ENCODE data around the gene SNX1. TPM values are rescaled to one million over a fixed set of nuclear protein-coding genes. Genes with fewer than 3 reads are reported as not detected.

SNX1 gene
- total and polyA plus RNA-seq, 2 of the 13 experiments (the other 11 are each of a cell fraction or from before 2014, with no cell fraction given) = 29.3 to 60.1 TPM

- peak; percentile 90 for TF ChIP-seq RERE (CRISPR knock-in tag; IDR thresholded peaks at IDR 0.05; ENCODE audit: low read depth)
- peak; percentile 91 for TF ChIP-seq SAP130 (CRISPR knock-in tag; IDR thresholded peaks at IDR 0.05; ENCODE audit: low read depth)
- no peak for TF ChIP-seq ZNF816 (CRISPR knock-in tag; IDR thresholded peaks at IDR 0.05; ENCODE audit: borderline replicate concordance)
- TF ChIP-seq ZNF225 (CRISPR knock-in tag; IDR thresholded peaks at IDR 0.05) = no peak
- TF ChIP-seq MEIS2 (CRISPR knock-in tag; IDR thresholded peaks at IDR 0.05) = peak; percentile 68
- TF ChIP-seq DZIP1 (CRISPR knock-in tag; IDR thresholded peaks at IDR 0.05) = no peak
- TF ChIP-seq ZSCAN22 (CRISPR knock-in tag; IDR thresholded peaks at IDR 0.05) = no peak
- TF ChIP-seq KDM3A (CRISPR knock-in tag; IDR thresholded peaks at IDR 0.05; ENCODE audit: low read depth) = no peak
- no peak for TF ChIP-seq ZNF570 (CRISPR knock-in tag; IDR thresholded peaks at IDR 0.05; ENCODE audit: borderline replicate concordance)
- TF ChIP-seq TRAFD1 (CRISPR knock-in tag; IDR thresholded peaks at IDR 0.05; ENCODE audit: borderline replicate concordance) = no peak
- TF ChIP-seq ATF3 (CRISPR knock-in tag; IDR thresholded peaks at IDR 0.05) = 0 out of 2 replicates have a peak, but pooled peaks have one; percentile 22
- no peak for TF ChIP-seq ZNF292 (CRISPR knock-in tag; IDR thresholded peaks at IDR 0.05; ENCODE audit: borderline replicate concordance, low read depth)
- TF ChIP-seq ZNF776 (CRISPR knock-in tag; IDR thresholded peaks at IDR 0.05) = no peak
- TF ChIP-seq E2F2 (CRISPR knock-in tag; IDR thresholded peaks at IDR 0.05; ENCODE audit: borderline replicate concordance) = no peak
- TF ChIP-seq ZNF737 (CRISPR knock-in tag; IDR thresholded peaks at IDR 0.05; ENCODE audit: borderline replicate concordance) = no peak
- no peak for TF ChIP-seq SETDB1 (CRISPR knock-in tag; IDR thresholded peaks at IDR 0.05; ENCODE audit: borderline replicate concordance)
- TF ChIP-seq CREB3 (CRISPR knock-in tag; IDR thresholded peaks at IDR 0.05) = no peak
Observed at GRCh38 chr15:64072812-64073211, 23.0 kb upstream of the SNX1 start (continued).

Data from HepG2 (cell line).